Islet precursor cell (in vitro differentiated cells): ENCODE results near the gene NOTCH1.

Experiments
- DNase-seq: peaks from one replicate; pipeline ENCODE4 v3.0.0-alpha.2; 2018

The NOTCH1 gene

DNA sequence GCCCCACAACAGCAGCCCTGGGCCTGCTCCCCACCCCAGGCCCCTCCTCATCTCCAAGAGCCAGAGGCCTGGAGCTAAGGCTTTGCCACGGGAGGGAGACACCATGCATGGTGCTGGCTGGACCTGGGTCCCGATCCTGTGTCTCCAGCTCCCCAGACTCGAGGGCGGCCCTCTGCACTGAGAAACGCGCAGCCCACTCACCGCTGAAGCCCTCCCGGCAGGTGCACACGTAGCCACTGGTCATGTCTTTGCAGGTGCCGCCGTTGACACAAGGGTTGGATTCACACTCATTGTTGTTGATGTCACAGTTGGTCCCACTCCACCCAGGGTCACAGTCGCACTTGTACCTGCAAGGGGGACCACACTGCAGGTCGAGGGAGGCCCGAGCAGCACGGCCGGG, 32.7 kb downstream of the NOTCH1 start:
- no peak for DNase-seq

DNA sequence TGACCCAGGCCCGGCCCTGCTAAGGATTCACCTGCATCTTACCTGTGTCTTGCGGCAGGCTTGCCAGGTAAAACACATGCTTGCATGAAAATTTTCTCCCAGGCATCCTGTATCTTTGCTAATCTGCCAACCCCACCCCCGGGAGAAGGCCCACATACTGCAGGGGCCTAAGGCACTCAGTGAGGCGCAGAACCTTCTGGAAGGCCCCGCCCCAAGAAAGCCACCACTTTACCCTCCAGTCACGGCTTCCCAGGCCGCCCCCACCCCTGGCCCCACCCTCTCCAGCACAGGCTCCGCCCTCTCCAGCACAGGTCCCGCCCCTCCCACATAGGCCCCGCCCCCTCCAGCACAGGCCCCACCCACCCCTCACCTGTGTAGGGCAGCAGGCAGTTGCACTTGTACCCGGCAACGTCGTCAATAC, 33.2 kb downstream of the NOTCH1 start:
- no peak for DNase-seq

GRCh38 chr9:136511670-136512592, 33.9 kb downstream of the NOTCH1 start:
- DNase-seq = no peak

- no peak for DNase-seq
Observed at GRCh38 chr9:136511144-136511669, 34.6 kb downstream of the NOTCH1 start.

DNA sequence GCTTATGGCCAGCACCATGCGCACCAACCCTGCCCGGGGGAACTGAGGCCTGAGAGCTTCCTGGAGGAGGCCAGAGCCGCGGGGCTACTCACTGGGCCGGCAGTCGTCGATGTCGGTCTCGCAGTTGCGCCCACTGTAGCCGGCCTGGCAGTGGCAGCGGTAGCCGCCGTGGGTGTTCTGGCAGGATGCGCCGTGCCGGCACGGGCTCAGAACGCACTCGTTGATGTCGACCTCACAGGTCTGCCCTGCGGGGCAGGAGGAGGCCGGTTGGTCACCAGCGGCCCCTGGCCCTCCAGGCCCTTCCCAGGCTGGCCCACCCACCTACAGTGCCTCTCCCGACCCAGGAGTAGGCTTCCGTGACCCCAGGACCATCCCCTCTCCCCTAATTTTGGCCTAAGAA, 35.3 kb downstream of the NOTCH1 start:
- no peak for DNase-seq

GRCh38 chr9:136509549-136509948, 36.3 kb downstream of the NOTCH1 start:
- no peak for DNase-seq

- no peak for DNase-seq
Observed at GRCh38 chr9:136508729-136509500, 36.9 kb downstream of the NOTCH1 start.

GRCh38 chr9:136507992-136508375, 37.9 kb downstream of the NOTCH1 start:
- DNase-seq = no peak

DNA sequence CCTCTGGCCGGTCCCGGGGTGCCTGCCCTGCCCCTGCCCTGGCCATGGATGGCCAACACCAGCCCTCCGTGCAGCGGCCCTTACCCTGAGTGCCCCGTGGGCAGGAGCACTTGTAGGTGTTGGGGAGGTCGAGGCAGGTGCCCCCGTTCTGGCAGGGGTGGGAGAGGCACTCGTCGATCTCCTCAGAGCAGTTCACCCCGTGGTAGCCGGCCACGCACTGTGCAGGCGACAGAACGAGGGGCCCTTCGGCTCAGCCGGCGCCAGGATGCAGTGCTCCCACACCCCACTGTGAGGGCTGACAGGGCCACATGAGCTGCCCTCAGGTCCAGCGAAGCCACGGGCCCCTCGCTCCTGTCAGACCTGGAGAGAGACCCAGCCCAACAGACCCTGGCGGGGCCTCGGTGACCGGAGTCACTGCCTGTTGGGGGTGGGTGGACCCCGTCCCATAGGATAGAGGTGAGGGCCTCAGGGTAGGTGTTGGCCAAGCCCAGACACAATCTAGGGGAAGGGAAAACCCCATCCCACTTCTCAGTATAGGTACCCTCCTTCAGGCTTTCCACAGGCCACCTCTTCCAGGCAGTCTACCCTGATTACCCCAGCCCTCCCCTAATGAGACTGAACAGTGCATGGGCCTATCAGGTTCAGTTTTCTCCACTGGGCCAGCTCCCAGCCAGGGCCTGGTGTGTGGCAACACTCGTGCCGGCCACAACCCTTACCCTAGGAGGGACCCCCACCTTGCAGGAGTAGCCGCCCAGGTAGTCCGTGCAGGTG, 38.4 kb downstream of the NOTCH1 start:
- DNase-seq = no peak

- no peak for DNase-seq
Observed at GRCh38 chr9:136506425-136506824, 39.4 kb downstream of the NOTCH1 start.

DNA sequence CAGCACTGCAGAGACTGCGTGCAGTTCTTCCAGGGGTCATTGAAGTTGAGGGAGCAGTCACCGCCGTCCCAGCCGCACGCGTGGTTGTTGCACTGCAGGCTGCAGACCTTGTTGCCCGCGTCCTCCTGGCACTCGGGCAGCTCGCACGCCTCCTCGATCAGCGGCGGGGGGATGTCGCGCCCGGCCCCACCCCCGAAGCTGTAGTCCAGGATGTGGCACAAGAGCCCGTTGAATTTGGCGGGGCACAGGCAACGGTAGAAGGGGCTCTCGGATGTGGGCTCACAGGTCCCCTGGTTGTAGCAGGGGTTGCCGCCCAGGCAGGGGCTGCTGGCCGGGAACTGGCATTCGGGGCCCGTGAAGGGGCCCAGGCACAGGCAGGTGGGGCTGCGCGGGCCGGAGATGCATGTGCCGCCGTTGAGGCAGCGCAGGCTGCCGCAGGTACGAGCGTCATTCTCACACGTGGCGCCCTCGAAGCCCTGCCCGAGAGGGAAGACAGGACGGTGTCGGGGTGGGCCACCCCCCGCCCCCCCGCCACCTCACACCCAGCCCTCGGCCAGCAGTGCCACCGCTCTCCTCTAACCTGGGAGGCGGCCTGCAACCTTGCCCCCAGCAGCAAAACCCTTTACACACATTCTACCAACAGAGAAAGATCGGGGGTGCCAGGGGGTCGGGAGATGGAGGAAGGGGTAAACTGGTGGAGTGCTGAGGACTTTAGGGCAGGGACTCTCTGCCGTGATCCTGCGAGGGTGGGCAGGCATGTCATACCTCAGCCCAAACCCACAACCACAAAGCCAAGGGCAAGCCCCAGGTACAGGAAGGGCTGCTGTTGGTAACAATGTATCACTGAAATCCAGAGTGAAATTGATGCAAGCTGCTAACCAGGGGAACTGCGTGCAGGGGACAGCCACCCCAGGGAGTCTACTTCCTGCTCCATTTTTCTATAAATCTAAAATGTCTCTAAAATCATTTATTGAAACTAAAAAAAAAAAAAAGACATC, 40.1 kb downstream of the NOTCH1 start:
- no peak for DNase-seq

DNA sequence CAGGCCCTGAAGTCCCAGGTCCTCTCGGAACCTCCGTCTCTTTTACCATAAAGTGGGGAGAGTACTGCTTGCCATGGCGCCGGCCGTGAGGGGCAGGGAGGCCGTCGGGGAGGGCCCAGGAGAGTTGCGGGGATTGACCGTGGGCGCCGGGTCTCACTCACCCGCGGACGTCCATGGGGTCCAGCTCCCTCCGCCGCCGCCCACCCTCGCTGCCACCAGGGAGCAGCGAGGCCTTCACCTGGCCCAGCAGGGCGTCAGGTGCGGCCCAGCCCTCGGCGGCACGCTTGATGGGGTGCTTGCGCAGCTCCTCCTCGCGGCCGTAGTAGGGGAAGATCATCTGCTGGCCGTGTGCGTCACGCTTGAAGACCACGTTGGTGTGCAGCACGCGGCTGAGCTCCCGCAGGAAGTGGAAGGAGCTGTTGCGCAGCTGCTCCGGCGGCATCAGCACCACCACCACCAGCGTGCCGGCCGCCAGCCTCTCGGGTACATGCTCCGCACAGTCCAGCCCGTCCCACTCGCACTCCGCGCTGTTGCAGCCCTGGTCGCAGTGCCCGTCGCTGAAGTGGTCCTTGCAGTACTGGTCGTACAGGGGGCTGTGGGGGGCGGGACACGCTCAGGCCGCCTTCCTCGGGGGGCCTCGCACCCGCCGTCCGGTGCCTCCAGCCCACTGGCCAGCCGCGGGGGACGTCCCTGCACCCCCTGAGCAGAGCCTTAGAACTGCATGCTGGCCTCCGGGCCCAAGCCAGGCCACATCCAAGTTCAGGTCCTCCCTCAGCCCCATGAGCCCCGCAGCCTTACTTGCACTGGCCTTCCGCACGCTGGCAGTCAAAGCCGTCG, 41.1 kb downstream of the NOTCH1 start:
- DNase-seq = no peak

GRCh38 chr9:136502940-136503550, 42.8 kb downstream of the NOTCH1 start:
- no peak for DNase-seq

GRCh38 chr9:136502196-136502595, 43.7 kb downstream of the NOTCH1 start:
- DNase-seq = no peak

- no peak for DNase-seq
Observed at GRCh38 chr9:136501686-136502085, 44.2 kb downstream of the NOTCH1 start.

GRCh38 chr9:136499935-136500910, 45.6 kb downstream of the NOTCH1 start:
- no peak for DNase-seq

GRCh38 chr9:136499071-136499934, 46.5 kb downstream of the NOTCH1 start:
- DNase-seq = no peak
